ENCODE measurements around the gene EIF4A3.

Gene EIF4A3

DNA sequence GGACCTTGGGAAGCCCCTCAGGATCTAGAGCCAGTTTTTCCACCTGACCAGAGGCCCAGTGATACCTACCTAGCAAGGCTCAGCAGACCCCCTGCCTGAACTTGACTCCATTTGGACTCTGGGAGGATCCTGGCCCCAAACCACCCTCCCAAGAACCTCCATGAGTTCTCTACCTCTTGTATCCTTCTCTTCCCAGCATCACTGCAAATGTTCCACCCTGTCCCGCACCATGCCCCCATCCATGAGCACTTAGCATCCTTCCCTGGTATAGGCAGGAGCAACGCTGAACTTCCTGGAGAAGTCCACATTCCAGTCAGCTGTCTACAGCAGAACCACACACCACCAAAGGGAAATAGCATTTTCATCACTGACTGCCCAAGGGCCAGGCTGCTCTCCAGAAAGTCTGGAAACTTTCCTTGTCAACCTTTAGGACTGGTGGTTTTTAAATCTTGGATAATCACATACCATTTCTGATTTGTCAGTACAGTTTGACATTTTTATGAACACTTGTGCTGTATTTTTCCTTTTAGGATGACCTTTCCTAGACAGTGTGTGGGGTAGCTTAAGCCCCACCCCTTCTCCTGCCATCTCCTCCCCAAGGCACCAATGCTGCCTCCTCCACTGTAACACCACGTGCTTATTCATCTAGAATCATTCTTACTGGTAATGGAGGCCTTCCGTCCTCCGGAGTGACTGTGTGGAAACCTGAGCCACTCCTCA lies 13.9 kb downstream of the EIF4A3 start:
- no peak for DNase-seq (ENCODE audit: low spot score)

DNA sequence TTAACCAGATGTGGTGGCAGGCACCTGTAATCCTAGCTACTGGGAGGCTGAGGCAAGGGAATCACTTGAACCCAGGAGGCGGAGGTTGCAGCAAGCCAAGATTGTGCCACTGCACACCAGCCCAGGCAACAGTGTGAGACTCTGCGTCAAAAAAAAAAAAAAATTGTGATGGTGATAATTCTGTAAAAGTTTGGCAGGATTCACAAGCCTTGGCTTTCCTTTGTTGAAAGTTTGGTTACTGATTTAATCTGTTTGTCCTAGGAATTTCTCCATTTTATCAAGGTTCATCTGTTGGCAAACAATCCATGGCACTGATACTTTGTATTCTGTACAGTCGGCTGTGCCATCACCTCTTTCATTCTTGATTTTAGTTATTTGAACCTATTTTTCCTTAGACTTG lies 15.9 kb downstream of the EIF4A3 start:
- no peak for DNase-seq (ENCODE audit: low spot score)

DNA sequence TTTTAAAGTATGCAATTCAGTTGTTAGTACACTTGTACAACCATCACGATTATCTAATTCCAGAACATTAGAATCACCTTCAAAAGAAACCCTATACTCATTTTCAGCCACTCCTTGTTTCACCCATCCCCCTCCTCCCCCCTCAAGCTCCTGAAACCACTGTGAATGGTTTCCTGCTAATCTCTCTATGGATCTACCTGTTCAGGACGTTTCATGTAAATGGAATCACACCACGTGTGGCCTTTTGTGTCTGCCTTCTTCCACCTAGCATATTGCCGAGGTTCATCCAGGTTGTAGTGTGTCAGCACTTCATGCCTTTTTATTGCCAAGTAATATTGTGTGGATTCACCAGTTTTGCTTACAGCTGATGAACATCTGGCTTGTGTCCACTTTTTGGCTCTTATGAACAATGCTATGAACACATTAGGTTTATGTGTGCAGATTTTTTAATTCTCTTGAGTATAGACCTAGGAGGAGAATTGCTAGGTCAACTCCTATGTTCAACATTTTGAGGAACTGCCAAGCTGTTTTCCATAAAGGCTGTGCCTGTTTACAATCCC lies 17.8 kb downstream of the EIF4A3 start:
- no peak for DNase-seq (ENCODE audit: low spot score)

GRCh38 chr17:80126449-80126715 lies 20.5 kb downstream of the EIF4A3 start:
- DNase-seq (ENCODE audit: low spot score): no peak

- no peak for DNase-seq (ENCODE audit: low spot score)
Observed at GRCh38 chr17:80125656-80126448, 21.1 kb downstream of the EIF4A3 start.

GRCh38 chr17:80124351-80124981 lies 22.5 kb downstream of the EIF4A3 start:
- no peak for DNase-seq (ENCODE audit: low spot score)

GRCh38 chr17:80123791-80124190 lies 23.1 kb downstream of the EIF4A3 start:
- DNase-seq (ENCODE audit: low spot score): no peak

DNA sequence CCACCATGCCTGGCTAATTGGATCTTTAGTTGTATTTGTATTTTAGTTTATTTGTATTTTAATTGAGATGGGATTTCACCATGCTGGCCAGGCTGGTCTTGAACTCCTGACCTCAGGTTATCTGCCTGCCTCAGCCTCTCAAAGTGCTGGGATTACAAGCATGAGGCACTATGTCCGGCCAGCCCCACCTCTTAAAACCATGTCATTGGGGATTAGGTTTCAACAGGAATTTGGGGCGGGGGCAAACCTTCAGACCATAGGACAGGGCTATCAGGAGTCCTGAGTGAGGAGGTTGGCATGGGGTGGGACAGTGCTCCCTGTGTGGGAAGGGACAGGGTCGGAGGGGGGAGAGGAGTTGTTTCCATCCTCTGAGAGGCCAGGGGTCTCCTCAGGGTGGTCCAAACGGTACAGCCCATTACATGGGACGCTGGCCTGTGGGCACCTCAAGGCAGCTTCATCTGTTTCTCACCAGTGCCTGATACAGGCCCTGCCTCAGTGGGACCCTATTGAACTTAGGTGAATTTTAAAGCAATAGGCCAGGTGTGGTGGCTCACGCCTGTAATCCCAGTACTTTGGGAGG lies 23.9 kb downstream of the EIF4A3 start:
- no peak for DNase-seq (ENCODE audit: low spot score)

GRCh38 chr17:80122026-80122575 lies 24.8 kb downstream of the EIF4A3 start:
- no peak for DNase-seq (ENCODE audit: low spot score)

DNA sequence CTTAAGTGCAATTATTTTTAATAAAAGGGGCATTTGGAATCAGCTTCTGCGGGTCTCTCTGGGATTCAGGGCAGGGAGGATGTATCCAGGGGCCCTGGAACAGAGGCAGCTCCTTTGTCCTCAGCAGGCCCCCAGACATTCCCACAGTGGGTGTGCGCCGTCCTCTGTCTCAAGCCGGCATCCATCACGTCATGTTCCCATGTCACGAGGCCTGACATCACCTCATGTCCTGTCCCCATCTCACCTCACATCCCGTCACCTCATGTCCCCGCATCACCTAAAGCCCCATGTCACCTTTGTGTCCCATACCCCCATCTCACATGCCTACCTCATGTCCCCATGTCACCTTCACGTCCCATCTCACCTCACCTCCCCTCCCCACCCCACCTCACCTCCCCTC lies 27.1 kb downstream of the EIF4A3 start:
- DNase-seq (ENCODE audit: low spot score): no peak

DNA sequence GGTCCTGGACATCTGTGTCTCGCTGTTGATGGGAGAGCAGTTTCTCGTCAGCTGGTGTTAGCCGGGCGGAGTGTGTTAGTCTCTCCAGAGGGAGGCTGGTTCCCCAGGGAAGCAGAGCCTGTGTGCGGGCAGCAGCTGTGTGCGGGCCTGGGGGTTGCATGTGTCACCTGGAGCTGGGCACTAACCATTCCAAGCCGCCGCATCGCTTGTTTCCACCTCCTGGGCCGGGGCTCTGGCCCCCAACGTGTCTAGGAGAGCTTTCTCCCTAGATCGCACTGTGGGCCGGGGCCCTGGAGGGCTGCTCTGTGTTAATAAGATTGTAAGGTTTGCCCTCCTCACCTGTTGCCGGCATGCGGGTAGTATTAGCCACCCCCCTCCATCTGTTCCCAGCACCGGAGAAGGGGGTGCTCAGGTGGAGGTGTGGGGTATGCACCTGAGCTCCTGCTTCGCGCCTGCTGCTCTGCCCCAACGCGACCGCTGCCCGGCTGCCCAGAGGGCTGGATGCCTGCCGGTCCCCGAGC lies 27.6 kb downstream of the EIF4A3 start:
- no peak for DNase-seq (ENCODE audit: low spot score)

DNA sequence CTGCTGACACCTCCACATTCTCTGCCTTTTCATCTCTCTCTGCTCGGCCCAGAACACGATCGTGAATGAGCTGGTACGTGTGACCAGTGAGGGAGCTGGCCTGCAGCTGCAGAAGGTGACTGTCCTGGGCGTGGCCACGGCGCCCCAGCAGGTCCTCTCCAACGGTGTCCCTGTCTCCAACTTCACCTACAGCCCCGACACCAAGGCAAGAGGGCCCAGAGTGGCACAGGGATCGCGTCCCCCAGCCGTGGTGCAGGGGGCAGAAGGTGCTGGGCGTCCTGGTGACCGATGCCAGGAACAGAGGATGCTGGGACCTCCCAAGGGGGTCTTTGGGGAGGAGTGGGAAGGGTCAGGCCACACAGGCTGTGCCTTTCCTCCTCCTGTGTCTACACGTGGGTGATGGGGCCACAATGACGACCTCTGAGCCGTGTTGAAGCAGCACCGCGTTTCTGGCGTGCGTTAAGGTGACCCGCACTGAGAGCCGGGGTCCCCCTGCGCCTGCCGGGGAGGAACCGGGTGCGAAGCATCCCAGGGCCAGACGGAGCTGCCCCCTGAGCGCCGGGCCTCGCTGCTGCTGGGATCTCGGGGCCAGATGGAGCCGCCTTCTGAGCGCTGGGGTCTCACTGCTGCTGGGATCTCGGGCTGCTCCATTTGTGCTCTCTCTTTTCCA lies 28.2 kb downstream of the EIF4A3 start:
- DNase-seq (ENCODE audit: low spot score): no peak

- no peak for DNase-seq (ENCODE audit: low spot score)
Observed at GRCh38 chr17:80117491-80118401, 29.2 kb downstream of the EIF4A3 start.

DNA sequence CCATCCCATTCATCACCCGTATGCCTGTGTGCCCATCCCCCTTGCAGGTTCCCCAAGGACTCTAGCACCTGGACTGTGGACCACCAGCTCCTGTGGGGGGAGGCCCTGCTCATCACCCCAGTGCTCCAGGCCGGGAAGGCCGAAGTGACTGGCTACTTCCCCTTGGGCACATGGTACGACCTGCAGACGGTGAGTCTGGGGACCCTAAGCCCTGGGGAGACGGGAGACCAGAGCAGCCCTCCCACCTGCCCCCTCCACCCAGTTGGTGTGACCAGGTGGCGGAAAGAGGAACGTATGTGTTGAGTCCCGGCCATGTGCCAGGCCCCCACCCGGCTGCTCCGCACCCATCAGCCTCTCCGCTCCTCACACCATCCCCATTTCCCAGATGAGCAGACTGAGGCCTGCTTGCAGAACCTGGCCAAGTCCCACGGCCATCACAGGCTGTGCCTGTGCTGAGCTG lies 30.0 kb downstream of the EIF4A3 start:
- DNase-seq (ENCODE audit: low spot score): no peak

- no peak for DNase-seq (ENCODE audit: low spot score)
Observed at GRCh38 chr17:80116276-80116920, 30.5 kb downstream of the EIF4A3 start.

DNA sequence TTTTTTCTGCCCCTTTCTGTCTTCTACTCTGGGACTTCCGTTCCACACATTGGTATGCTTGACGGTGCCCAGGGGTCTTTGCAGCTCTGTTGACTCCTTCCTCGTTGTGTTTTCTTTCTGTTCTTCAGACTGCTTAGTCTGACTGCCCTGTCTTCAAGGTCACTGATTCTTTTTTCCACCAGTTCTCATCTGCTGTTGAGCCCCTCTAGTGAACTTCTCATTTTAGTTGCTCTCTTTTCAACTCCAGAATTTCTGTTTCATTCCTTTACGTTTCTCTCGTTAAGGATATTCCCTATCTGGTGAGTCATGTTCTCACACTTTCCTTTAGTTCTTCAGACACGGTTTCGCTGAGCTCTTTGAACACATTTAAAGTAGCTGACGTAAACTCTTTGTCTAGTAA lies 31.8 kb downstream of the EIF4A3 start:
- DNase-seq (ENCODE audit: low spot score): no peak

DNA sequence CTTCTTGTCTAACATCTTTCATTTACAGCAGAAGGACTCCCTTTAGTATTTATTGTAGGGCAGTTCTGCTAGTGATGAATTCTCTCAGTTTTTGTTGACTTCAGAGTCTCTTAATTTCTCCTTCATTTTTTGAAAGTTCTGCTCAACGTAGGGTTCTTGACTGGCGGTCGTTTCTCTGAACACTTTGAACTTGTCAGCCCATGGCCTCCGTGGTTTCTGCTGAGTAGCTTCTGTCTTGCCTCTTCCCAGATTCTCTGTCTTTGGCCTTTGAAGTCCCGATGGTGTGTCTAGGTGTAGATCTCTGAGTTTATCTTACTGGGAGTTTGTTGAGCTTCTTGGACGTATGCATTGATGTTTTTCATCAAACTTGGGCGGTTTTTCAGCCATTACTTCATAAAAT lies 32.2 kb downstream of the EIF4A3 start:
- DNase-seq (ENCODE audit: low spot score): no peak

- DNase-seq (ENCODE audit: low spot score): no peak
Observed at GRCh38 chr17:80113033-80113484, 33.9 kb downstream of the EIF4A3 start.

DNA sequence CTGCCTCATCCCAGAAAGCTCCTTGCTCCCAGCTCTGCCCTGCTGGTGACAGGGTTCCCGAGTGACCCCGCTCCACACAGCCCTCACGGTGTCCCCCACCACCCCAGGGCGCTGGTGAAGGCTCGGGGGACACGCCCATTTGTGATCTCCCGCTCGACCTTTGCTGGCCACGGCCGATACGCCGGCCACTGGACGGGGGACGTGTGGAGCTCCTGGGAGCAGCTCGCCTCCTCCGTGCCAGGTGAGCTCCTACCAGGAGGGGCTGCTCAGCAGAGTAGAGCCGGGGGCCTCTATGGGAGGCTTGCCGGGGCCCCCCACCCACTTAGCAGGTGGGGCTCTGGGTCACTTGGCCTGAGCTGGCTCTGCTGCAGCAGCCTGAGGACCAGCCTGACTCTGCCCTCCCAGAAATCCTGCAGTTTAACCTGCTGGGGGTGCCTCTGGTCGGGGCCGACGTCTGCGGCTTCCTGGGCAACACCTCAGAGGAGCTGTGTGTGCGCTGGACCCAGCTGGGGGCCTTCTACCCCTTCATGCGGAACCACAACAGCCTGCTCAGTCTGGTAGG lies 34.4 kb downstream of the EIF4A3 start:
- no peak for DNase-seq (ENCODE audit: low spot score)
